Activated CD4-positive, alpha-beta T cell treated with anti-CD3 and anti-CD28 coated beads, Interleukin-2, Interleukin-6, amounts not matched to agents 100 ng/mL and 50 ng/mL, durations not matched to agents 16 hours and 8 hours (primary cell): Measurements from ENCODE around the gene CZIB.

Experiments
- DNase-seq: peaks from one replicate; pipeline ENCODE4 v3.0.0-alpha.2; 2020

CZIB gene

DNA sequence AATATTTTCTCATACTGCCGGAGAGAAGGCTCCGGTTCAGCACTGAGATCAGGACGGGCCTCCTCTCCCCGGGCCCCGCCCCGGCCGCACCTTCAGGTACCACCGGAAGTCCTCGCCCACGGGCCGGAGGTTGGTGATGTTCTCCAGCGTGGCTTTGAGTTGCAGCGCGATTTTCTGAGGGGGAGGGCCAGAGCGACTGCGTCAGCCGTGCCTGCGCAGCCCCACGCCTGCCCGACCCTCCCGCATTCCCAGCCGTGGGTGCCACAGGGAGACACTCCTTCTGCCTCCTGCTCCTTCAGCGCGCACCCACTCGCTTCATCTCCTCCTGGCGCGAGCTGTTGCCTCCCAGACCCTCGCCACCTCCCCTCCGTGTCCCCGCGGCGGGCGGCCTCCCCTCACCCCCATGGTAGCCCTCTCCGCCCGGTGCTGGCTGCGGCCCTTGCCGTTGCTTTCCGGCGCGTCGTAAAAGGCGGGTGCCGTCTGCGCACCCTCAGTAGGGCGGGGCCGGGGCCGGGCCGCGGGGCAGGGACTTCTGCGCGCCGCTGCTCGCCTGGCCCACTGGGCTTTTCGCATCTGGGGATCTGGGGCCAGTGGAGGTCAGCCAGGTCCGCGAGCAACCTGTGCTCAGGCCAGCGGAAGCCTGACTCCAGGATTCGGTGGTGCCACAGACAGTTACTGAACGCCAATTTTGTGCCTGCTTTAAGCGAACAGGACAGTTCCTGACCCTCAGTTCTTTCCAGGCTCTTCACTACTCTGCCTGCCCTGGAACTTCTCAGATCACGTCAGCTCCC, at the start of gene CZIB:
Gene CZIB, minus strand, starts transcription at position 464 of the 791 bp plus-strand sequence. Its CDS starts 59 bp downstream, at position 405.
- DNase-seq, result peak; percentile 97

DNA sequence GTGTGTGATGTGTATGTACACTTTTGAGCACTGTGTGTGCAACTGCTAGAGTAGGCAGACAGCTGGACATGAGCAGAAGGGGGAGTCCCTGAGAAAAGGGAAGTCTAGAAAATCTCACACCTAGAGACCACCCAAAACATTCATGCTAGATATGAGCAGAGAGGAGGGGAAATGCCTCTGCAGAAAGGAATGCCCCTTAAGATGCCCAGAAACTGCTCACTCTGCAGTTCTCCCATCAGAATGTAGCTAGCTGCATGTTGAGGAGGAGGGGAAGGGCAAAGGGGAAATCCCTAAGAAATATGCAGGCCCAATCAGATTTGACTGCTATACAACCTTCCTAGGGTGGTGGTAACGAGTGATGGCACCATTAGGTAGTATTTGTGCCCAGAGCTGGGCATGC, 49.7 kb upstream of the CZIB start:
- no peak for DNase-seq

- DNase-seq, result no peak
Observed at GRCh38 chr1:53267761-53268160, 47.3 kb upstream of the CZIB start.

- no peak for DNase-seq
Observed at GRCh38 chr1:53266038-53266437, 45.6 kb upstream of the CZIB start.

DNA sequence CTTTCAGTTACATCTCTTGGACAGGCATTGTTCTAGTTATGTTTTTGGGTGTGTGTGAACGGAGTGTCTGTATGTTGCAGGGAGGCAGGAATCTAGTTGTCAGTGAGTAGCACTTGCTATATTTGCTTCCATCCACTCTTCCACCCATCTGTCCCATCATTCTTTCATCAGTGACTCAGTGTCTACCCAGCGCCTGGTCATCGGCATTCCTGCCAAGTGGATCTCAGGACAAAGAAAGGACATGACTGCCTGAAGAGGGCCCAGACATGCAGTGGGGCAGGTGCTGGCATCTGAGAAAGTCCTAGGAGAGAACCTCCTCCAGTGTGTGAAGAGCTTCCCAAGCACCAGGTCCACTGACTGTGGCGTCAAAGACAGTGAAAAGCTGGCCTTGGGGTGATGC, 45.1 kb upstream of the CZIB start:
- DNase-seq, result no peak

GRCh38 chr1:53264048-53264447, 43.6 kb upstream of the CZIB start:
- DNase-seq, result no peak

DNA sequence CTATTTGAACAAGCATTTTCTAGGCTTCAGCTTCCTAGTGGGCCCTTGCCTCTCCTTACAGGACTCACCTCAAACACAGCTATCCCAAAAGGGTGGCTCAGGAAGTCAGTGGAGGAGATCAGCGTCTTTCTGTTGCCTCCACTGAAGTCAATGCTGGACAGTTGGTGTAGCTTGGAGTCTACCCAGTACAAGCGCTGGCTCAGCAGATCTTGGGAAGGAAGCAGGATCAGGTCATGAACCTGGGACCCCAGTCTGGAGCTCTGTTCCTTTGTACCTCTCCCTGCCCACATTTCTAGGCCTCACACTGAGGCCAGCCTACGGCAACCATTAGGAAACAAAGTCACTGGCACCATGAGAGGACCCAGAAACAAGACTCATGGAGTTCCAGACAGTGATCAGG, 41.6 kb upstream of the CZIB start:
- no peak for DNase-seq

DNA sequence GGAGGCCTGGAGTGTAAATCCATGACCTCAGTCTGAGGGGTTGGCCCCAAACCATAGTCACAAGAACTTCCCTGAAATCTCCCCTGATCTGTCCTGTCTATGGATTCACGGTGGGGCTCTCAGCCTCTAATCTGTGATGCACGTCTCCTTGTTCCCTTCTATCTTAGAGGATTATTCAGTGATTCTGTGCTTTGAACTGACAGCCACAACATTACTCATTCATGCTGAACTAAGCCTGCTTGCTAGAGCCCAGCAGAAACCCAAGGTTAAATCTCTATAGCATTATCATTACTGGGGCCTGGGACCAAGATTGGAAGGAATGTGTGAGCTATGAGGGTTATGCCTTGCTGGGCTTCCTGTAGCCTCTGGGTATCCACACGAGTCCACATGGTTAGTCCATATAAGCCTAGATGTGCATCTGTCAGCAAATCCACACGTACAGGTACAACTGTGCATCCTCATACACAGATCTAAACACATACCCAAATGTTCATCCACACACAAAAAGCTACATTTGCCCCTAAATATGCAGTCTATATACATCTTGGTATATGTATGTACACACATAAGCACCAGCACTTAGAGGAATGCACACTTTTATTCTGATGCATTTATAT, 40.3 kb upstream of the CZIB start:
- DNase-seq, result no peak

DNA sequence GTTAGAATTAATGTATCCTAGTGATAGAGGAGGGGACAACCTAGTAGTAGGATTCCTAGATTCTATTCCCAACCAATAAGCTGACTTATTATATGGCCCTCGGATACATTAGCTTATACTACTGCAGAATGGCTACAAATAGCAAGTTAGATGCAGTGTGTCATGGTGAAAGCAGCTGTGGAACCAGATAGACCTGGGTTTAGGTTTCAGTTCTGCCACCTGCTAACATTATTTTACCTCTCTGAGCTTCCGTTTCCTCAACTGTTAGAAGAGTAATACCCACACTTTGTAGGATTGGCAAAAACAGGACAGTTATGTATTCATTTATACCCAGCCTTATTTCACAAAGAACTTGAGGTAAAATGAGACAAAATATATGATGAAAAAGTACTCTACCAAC, 39.5 kb upstream of the CZIB start:
- DNase-seq, result no peak

GRCh38 chr1:53258216-53258615, 37.8 kb upstream of the CZIB start:
- DNase-seq, result no peak

GRCh38 chr1:53257454-53258081, 37.1 kb upstream of the CZIB start:
- DNase-seq, result no peak

DNA sequence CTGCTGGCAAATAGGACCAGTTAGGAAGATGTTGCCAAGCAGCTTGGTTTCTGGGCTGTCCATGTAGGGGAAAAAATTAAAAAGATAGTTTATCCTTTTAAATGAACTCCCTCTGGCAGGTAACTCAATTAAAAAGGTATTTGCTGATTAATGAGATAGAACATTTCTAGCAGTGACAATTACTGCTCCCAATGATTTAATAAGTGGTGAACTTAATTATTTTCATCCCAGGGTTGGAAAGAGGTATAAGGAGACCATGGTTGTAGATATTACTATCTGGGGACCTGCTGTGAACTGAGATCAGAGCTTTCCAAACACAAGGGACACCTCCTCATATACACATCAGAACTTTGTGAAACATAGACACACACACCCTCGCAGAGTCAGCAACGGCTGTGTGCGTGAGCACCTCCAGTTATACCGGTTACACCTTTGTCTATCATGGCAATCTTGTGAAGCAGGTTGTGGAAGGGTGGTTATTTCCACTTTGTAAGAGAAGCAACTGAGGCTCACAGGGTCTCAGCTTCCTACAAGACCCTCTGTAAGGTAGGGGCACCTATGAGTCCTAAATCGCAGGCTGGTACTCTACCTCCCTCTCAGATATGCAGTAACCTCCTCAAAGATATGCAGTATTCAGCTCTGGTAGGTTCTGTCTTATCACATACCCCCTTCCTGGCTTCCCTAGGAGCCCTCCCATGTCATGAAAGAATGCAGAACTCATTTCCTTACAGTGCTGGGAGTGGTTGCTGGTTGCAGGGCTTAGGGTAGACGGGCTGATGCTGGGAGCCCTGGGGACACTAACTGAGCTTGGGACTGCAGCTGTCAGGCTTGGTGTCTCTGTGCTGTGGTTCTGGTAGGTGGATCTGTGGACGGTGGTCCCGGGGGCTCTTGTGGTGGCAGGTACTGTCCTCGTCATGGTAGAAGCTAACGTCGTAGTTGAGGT, 36.3 kb upstream of the CZIB start:
- no peak for DNase-seq

DNA sequence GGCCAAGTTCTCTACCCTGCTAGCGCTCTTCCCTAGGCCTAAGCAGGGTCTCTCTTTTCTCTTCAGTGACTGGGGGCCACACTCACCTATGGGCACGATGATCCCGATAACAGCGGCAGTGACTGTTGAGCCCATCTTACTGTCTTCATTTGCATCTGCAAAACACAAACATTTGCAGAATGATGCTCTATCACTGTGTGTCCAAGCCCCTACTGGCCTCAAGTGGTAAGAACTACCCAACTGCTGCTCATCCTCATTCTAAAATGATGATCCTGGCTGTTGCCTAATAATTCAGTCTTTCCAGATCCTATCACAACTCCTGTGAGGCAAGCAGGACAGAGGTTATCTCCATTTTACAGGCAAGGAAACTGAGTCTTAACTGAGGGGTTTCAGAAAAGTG, 34.6 kb upstream of the CZIB start:
- DNase-seq, result no peak

GRCh38 chr1:53254011-53254640, 33.7 kb upstream of the CZIB start:
- no peak for DNase-seq

GRCh38 chr1:53250325-53250724, 29.9 kb upstream of the CZIB start:
- no peak for DNase-seq

GRCh38 chr1:53249706-53250105, 29.3 kb upstream of the CZIB start:
- DNase-seq, result no peak

DNA sequence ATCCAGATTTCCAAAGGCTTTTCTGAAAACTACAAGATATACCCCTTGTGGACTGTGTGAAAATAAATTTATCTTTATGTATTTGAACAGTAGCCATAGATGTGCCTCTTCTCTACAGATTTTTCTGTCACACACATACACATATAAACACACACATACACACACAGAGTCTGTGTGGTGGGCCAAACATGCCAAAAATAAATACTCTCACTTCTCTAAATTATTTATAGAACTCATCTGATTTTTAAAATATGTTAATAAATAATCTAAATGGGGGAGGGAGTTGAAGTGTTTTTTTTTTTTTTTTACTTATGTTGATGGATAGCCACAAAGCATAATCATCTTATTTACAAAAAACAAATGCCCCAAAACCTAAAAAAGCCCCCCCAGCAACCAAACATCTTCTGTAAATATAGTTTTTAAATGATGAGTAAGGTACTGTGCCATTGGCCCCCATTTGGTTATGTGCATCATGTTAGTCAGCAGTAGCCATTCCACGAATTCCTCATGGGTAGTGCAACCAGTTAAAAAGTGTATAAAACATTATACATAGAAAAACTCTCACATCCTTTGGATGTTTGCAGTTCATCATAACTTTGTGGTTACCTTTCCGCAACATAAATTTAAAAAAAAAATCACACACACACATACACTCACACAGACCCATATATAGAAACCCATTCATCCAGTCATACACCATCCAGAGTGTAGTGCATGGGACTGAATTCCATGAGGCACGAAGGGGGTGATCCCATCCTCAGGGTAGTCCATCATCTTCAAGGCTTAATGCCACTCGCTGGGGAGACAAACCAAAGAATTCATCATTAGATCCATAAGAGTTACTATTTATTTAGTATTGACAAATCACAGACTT, 26.1 kb upstream of the CZIB start:
- DNase-seq, result no peak

DNA sequence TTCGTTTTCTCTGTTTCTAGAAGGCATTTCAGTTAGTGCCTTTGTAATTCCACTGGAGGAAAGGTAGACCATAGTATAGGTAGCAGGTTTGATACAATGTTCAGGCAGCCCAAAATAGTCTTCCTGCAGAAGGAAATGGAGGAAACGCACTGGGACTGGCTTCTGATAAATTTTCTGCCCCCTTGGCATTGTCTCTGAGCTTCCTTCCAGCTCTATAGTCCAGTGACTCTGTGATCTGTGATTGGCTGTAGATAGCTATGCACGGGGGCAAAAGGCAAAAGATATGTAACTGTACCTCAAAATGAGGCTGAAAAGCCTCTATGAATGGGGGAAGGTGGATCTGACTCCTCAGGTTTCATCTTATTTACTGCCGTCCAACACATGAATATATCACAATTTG, 23.7 kb upstream of the CZIB start:
- DNase-seq, result no peak

DNA sequence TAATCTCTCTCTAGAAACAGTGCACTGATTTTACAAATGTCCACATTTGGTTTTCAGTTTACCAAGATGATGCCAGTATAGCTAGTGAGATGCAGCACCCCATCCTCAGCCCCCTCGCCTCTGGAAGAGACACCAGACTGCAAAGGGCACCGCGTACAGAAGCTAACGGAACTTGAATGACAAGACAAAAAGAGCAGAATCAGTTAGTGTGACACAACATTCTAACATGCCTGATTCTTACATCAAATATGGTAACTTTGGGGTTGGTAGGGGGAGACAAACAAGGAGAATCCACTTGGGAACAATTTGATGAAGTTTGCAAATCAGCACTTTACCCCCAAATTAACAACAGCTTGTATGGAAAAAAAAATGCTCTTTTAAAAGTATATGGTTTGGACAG, 21.9 kb upstream of the CZIB start:
- no peak for DNase-seq

DNA sequence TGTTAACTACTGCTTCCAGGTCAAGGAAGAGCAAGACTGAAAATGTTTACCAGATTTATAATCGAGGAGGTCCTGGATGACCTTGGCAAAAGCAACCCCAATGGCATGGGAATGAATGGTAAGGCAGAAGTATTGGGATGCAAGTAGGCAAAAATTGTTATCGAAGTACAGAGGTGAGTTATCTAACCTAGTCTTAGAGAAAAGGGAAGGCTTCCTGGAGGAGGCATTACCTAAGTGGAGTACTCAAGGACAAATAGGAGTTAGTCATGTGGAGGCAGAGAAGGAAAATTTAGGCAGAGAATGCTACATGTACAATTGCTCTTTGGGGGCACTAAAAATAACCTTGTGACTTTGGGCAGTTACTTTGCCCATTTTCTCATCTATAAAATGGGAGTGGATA, 21.4 kb upstream of the CZIB start:
- no peak for DNase-seq
